ENCODE data around the gene FBXL16.
"Not testable (repeated sequence)": the region's sequence is repeated elsewhere in the genome, so short reads cannot be mapped to it uniquely, and the experiment has no call there.

The FBXL16 gene, protein sequence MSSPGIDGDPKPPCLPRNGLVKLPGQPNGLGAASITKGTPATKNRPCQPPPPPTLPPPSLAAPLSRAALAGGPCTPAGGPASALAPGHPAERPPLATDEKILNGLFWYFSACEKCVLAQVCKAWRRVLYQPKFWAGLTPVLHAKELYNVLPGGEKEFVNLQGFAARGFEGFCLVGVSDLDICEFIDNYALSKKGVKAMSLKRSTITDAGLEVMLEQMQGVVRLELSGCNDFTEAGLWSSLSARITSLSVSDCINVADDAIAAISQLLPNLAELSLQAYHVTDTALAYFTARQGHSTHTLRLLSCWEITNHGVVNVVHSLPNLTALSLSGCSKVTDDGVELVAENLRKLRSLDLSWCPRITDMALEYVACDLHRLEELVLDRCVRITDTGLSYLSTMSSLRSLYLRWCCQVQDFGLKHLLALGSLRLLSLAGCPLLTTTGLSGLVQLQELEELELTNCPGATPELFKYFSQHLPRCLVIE
- total RNA-seq, result 10.3 reads per million, percentile 32 among the genes with 10 or more reads in this experiment

DNA sequence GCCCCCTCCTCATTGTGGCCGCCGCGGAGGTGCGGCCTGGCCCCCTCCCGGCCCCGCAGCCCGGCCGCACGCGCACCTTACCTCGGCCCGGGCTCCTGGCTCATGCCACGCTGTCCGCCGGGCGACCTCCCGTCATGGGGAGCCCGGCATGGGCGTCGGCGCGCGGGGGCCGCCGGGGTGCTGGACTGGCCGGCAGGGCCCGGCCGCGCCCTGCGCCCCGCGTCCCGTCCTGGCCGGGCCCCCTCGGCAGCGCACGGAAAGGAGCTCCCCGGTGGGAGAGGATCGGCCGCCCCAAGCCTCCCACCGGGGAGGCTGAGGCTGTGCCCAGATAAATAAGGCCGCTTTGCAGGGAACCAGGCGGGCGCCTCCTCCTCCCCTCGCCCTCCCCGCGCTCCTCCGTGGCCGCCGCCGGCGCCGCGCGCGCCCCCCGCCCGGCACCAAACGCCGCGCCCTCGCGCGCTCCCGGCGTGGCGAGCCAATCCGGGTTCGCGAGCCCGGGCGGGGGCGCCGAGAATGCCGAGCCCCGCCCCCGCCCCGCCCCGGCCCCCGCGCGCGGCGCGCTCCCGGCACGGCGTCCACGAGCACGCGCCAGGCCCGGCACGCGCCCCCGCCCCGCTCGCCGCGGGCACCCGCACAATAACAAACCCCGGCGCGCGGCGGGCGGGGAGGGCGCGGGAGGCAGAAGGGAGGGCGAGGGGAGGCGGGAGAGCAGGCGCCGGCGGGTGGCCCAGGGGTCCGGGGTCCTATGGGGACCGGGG is at the start of gene FBXL16:
Gene FBXL16, minus strand, starts transcription at position 371 of the 758 bp plus-strand sequence. CDS start 8,396 bp downstream, outside the sequence.
- no peak for DNase-seq

DNA sequence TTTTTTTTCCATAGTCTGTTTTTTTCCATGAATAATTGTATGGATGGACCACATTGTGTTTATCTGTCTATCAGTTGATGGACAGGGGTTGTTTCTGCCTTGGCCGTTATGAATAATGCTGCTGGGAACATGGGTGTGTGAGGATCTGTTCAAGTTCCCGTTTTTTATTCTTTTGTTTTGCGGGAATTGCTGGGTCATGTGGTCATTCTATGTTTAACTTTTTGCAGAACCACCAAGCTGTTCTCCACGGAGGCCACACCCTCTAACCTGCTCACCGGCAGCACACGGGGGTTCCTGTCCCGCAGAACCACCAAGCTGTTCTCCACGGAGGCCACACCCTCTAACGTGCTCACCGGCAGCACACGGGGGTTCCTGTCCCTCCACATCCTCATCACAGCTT is 49.1 kb upstream of the FBXL16 start:
- DNase-seq, result no peak

DNA sequence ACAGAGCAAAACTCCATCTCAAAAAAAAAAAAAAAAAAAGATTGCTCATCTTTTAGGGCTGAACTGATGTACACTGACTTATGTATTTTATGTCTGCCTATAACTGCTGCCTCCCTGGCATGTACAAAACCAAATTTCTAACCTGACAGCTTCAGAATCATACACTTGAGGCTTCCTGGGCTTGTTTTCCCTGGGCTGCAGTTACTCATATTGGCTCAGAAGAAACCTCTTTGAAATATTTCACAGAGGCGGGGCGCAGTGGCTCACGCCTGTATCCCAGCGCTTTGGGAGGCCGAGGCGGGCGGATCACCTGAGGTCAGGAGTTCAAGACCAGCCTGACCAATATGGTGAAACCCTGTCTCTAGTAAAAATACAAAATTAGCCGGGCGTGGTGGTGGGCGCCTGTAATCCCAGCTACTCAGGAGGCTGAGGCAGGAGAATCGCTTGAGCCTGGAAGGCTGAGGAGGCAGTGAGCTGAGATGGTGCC is 48.6 kb upstream of the FBXL16 start:
- DNase-seq, result not testable (repeated sequence)

DNA sequence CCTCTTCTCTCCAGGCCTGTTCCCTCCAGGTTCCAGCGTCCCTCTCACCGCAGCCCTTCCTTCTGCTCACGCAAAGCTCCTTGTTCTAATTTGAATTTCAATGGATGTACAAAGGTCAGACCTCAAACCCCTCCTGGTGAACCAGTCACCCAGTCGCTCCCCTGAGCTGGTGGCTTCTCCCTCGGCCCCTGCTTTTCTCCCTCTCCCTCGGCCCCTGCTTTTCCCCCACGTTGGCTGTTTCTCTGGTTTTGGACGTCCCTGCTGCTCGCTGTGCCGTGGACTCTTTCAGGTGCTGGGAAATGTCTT is 46.4 kb upstream of the FBXL16 start:
- DNase-seq, result no peak

DNA sequence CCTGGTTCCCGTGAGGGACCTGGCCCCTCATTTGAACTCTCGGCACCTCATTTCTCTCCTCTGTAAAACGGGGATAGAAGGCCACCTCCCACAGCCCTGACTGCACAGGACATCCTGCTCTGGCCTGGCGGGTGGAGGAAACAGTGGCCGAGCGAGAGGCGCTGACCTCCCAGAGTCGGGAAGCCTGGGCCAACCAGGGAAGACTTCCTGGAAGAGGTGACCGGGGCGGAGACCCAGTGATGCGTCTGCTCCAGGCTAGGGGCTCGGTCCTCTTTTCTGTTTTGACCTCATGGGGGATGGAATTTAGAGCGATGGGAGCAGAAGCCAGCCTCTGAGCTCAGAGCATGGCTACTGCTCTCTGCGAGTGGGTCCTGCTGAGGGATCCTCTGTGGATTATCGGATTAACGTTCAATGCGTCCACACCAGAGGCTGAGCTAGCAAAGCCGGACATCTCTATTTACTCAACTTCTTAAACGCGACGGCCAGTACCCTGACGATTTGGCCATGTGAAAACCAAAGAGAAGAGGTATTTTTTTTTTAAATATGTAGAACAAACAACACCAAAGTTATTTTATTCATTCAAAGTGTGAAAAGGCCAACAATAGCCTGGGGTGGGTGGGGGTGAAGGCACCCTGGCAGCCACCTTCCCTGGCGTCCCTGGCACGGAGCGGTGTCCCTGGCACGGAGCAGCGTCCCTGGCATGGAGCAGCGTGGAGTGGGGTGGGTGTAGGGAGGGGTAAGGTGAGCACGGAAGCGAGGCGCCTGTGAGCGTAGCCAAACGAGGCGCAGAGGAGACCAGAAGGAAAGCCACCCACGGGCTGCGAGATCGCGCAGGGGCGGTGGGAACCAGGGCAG is 45.8 kb upstream of the FBXL16 start:
- DNase-seq, result no peak

DNA sequence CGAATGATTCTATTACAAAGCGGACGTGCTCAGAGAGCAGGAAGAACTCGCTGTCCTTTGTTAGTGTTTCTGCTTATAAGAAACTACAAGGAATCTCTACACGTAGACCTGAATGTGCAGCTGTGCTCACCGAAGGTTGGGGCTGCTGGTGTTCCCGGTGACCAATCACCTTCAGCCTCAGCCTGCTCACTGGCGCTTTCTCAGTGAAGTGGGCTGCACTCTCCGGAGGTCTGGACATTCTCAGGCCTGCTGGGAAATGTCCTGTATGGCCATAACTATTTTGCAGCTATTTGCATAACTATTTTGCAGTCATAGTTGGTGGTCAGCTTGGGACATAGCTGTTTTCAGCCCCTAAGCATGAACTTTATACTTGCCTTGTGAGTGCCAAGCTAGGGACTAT is 44.9 kb upstream of the FBXL16 start:
- DNase-seq, result no peak

DNA sequence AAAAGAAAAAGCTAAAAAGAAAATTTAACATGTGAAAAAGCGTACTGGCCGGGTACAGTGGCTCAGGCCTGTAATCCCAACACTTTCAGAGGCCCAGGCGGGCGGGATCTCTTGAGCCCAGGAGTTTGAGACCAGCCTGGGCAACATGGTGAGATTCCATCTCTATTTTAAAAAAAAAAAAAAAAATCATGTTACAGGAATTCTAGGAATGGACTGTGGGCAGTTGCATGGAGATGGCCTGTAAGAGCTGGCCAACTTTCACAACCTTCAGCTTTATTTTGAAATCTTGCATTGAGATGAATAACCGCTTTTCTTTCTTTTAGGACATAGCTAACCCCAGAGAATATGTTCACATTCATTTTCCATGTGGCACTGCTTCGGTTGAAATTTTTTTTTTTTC is 43.4 kb upstream of the FBXL16 start:
- DNase-seq, result no peak

DNA sequence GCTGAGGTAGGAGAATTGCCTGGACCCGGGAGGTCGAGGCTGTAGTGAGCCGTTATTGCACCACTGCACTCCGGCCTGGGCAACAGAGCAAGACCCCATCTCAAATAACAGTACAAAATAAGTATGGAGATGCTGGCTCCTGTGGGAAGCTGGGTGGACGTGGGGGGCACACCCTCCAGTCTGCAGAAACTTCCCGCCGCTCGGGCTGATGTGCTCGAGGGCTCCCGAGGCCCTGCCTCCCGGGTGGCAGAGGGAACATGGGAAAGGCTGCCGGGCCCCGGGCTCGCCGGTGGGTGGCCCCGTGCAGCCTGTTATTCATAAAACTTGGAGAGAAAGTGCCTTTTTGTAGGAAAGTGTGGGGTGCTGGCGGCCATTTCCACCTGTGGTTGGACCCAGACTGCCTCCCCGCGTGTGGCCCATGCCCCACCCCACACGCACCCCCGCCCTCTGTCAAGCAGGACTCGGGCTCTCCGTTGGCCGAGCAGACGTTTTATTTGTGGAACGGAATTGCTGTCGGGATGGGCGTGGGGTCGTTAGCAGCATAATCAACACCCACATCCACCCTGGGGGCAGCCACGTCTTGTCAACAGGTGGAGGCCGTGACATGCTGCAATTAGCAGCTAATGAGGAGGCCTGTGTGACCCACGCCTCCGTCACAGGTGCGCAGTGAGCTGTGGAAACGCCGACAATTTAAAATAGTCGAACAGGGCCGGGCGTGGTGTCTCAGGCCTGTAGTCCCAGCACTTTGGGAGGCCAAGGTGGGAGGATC is 42.6 kb upstream of the FBXL16 start:
- DNase-seq, result no peak

DNA sequence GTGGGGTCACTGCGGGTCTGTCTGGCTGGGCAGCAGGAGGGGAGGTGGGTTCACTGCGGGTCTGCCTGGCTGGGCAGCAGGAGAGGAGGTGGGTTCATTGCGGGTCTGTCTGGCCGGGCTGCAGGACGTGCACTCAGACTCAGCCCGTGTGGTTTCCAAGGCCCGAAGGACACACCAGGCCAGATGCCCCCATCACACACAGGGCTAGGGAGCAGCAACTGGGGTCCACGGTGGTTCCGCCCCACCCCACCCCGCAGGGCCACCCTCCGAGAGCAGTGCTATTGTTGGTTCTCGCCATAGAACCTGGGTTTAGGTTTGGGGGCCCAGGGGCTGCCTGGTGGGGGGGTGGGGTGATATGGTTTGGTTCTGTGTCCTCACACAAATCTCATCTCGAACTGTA is 41.0 kb upstream of the FBXL16 start:
- DNase-seq, result no peak

DNA sequence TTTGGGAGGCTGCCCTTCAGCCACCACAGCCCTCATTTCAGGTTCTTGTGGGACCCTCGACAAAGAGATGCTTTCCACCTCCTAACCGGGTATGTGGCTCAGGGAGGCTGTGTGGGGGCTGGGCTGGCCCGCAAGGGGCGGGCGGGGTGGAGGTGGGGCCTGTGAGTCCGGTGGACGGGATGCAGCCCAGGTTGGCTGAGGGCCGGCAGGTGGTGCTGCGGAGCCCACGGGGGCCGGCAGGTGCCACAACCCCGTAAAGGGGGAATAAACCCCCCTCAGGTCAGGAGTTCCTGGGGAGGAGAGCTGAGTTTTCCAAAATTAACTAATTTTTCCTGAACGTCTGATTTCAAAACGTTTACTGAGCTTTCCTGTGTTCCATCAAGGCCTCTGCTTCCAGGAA is 40.1 kb upstream of the FBXL16 start:
- DNase-seq, result no peak

DNA sequence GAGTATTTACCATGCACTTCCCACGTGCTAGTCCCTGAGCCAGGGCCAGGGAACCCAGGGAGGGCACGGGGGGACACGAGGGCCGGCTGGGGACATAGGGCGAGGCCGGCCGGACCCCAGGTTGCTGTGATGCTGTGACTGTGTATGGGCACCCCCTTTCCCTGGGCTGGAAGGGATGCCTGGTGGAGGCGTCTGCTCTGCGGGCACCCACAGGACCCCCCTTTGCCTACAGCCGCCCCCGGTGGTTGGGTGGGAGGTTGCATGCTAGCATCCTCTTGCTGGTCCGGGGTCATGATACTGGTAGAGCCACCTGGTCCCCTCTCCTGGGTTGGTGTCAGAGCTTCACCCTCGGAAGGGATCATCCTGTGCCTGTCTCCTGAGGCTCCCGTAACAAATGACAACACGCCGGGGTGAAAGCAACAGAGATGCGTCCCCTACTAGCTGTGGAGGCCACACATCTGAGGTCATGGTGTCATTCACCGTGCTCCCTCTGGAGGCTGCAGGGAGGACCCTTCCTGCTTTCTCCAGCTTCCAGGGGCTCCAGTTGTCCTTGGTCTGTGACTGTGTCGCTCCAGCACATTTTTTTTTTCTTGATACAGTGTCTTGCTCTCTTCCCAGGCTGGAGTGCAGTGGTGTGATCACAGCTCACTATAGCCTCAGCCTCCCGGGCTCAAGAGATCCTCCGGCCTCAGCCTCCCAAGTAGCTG is 38.3 kb upstream of the FBXL16 start:
- no peak for DNase-seq

DNA sequence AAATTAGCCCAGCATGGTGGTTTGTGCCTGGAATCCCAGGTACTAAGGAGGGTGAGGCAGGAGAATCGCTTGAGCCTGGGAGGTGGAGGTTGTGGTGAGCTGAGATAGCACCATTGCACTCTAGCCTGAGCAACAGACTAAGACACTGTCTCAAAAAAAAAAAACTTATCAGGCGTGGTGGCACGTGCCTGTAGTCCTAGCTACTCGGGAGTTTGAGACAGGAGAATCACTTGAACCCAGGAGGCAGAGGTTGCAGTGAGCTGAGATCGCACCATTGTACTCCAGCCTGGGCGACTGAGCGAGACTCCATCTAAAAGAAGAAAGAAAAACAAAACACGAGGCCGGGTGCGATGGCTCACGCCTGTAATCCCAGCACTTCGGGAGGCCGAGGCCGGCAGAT is 37.3 kb upstream of the FBXL16 start:
- DNase-seq, result not testable (repeated sequence)

DNA sequence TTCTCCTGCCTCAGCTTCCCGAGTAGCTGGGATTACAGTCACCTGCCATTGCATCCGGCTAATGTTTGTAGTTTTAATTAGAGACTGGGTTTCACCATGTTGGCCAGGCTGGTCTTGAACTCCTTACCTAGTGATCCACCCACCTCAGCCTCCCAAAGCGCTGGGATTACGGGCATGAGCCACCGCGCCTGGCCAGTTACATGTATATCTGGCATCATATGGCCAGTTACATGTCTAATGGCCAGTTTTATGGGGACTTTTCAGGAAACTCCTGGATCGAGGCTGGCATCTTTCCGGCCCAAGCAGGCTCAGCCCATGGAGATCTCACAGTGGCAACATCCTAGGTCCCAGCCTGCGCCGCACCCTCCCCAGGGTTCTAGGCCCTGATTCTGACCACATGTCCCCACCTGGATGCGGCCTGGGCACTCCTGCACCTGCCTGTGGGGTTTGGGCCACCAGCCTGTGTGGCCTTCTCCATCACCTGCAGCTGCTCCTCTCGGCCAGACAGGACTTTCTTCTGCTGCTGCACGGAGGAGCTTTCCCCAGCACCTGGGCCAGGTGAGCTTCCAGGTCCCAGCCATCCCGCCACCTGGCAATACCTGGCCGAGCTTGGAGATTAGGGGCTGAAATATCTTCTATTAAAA is 36.5 kb upstream of the FBXL16 start:
- DNase-seq, result no peak

DNA sequence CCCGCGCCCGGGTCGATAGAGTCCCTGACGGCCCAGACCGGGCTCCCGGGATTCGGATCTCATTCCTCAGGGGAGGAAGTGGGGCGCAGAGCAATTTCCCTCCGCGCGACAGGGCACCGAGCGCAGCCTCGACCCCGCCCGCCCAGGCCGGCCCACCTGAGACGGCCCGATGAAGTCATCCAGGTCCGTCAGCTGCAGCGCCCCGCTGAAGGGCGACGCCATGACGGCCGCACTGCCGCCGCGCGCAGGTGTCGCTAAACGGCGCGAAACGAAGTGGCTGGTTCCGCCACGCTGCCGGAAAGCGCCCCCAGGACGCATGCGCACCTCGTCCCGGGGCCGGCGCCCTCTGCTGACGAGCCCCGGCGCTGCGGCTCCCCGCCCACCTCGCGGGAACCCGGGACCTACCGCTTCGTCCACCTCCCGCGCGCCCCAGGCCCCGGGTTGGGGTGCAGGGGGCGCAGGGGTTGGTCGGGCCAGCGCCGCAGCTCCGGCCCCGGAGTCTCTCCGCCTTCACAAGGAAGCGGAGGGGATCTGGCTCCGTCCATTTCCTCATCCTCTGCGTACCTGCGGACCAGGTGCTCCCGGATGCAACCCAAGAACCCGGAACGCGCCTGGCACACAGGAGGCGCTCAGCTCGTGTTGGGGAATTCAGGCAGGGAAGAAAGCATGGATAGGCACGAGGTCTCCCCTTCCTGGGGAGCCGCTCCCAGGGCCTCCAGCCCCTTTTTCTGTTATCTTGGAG is 35.3 kb upstream of the FBXL16 start, which contains the start of gene CIAO3:
Gene CIAO3, minus strand, starts transcription at position 234 of the 742 bp plus-strand sequence. Its CDS starts 12 bp downstream, at position 222.
- DNase-seq, result peak; percentile 88

DNA sequence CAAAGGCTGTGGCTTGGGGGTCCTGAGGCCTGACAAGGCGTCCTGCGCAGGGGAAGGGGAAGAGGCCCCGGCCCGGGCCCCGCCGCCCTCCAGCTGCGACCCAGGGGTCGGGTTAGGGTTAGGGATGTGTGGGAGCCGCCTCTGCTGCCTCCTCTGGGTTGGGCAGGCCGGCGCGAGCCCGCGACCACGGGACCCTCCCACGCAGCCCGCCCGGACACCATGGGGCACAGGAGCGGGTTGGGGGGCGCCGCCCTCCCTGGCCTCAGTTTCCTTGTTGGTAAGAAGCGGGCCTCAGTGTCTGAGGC is 34.8 kb upstream of the FBXL16 start:
- no peak for DNase-seq

DNA sequence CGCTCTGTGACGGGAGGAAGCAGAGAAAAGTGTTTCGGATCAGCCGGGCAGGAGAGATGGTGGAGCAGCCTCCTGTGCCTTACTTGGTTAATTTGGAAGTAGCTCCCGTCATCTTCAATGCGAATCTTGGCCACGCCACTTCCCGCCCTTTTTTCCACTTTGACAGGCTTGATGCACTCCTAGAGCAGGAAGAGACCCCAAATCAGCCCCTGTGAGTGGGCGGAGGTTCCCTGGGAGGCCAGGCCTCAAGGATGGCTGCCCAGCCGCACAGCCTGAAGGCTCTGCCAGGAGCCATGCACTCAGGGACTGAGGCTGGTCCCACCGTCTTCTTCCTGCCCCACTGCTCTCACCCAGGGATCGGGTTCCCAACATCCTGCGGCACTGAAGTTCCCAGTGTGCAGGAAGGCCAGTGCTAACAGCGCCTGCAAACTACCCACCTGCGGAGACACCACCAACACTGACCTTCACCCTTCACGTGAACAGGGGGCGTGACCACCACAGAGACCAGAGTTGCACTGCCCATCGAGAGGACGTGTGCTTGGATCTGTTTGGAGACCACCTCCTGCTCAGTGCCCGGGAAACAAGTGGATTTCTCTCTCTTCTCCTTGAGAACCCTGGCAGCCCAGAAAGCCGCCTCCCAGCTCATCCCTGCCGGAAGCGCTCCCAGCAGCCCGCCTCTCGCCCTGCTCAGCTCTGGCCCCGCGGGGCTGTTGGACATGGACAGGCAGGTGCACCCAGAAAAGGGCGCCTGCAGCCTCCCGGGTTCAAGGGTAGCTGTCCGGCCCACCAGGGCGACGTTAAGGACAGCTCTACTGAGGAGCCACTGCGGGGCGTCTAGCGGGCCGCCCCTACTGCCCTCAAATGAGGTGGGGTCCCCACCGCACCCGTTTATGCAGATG is 34.2 kb upstream of the FBXL16 start:
- DNase-seq, result no peak

DNA sequence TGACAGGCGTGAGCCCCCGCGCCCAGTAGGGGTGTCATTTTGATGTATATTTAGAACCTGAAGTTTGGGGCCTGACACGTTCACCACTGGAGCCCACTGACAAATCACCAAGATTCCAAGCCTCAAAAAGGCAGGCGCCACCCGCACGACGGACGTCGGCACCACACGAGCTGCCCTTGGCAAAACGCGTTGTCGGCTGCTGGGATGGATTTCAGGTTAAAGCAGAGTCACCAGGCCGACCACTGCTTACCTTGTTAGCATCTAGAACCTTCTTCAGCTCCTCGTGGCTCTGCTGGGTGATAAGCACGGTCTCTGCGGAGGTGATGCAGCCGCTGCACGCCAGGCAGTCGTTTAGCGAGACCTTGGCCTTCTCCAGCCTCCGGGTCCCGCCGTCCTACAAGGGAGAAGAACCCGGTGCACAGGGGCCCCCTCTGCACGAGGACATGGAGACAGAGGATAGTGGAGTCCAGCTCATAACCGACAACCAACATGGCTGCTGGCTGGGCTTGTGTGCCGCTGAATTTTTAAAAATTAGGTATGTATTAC is 31.4 kb upstream of the FBXL16 start:
- no peak for DNase-seq

DNA sequence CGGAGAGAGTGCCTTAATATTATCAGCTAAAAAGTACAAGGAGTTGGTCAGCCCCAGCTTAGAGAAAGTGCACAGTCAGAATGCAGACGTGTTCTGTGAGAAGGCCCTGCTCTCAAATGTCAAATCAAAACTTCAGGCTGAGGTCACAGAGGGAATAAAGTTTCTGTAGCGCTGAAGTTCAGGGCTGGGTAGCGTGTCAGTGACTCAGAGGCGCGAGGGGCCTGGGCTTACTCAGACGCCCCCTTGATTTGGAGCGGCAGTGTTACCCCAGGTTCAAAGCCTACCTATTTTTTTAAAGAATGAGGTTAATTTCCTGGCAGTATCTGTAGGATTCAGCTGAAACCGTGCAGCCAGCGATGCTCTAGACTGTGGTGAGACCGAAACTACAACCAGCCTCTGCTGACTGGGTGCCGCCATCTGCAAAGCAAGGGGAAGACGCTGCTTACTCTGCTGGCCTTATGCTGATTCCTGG is 30.4 kb upstream of the FBXL16 start:
- DNase-seq, result no peak
